DND-41 (cell line): Measurements from ENCODE around the gene CDKN1C.

Source experiments
- CTCF ChIP-seq: IDR thresholded peaks from 2 replicates; pipeline ENCODE4 v1.5.1; 2012; ENCODE audit warnings: borderline replicate concordance, low read length, moderate library complexity, mild to moderate bottlenecking; ENCODE audit not compliant: poor library complexity, severe bottlenecking; ENCODE audit errors: extremely low read depth
- EZH2 ChIP-seq: IDR thresholded peaks from 3 replicates; pipeline ENCODE4 v1.6.1; 2012; ENCODE audit warnings: borderline replicate concordance, low read depth, mild to moderate bottlenecking, moderate library complexity, low read length, inconsistent platforms; ENCODE audit not compliant: severe bottlenecking

- TF ChIP-seq CTCF (no peak), EZH2 (no peak)
Observed at GRCh38 chr11:2910401-2910955, 24.9 kb upstream of the CDKN1C start.
